ENCODE data around the gene GSX2. TPM values are rescaled to one million over a fixed set of nuclear protein-coding genes. Genes with fewer than 3 reads are reported as not detected.

GSX2 gene

DNA sequence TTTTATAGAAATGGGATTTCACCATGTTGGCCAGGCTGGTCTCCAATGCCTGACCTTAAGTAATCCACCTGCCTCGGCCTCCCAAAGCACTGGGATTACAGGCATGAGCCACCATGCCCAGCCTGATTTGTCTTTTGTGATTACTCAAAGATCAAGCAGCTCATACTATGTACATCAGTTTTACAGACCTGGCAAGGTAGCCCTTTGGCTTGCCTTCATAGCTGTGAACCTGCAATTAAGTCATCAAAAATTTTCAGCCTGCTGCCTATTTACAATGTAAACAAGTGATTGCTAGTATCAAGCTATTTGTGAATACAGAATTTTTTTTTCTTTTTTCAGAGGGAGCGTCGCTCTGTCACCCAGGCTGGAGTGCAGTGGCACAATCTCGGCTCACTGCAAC lies 46.2 kb downstream of the GSX2 start:
- H3K4me2 ChIP-seq (ENCODE audit: low read length, poor library complexity, severe bottlenecking): no peak overlapping the region
- no peak overlapping the region for H3K14ac ChIP-seq (ENCODE audit: low read length in 2 of 2)

DNA sequence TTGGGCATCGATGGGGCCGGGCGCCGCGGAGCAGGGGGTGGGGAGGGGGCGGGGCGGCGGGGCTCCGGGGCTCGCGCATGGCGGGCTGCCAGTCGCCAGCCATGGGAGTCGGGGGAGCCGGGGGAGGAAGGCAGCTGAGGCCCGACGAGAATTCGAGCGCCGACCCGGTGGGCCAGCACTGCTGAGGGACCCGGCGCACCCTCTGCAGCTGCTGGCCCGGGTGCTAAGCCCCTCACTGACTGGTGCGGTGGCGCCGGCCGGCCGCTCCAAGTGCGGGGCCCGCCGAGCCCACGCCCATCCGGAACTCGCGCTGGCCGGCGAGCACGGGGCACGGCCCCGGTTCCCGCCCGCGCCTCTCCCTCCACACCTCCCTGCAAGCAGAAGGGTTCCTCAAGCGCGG lies 49.4 kb downstream of the GSX2 start:
- H3K79me1 ChIP-seq (replicated peaks; ENCODE audit: low read length, poor library complexity, severe bottlenecking): no peaks in the 10 kb centered on the region
- no peak overlapping the region for H3K9ac ChIP-seq (ENCODE audit: low read length)
- no peak overlapping the region for H2BK12ac ChIP-seq (ENCODE audit: low read length in 2 of 2)
- no peaks in the 10 kb centered on the region for H3K36me3 ChIP-seq (ENCODE audit: control insufficient read depth in 1 of 2, insufficient read depth in 2 of 2, low read depth in 1 of 2, low read length in 2 of 2)
- WGBS: 95% methylated on average over 37 of the region's 46 CpGs
- H3K27ac ChIP-seq (ENCODE audit: low read length, poor library complexity, severe bottlenecking): no peak overlapping the region
- no peak overlapping the region for H3K18ac ChIP-seq (ENCODE audit: low read depth in 1 of 2, low read length in 2 of 2)
- no peak overlapping the region for H3K23ac ChIP-seq (ENCODE audit: low read length in 2 of 2)
- no peaks in the 10 kb centered on the region for H3K9me3 ChIP-seq (ENCODE audit: control insufficient read depth, low read length)
- H3K4me3 ChIP-seq (ENCODE audit: insufficient read depth in 1 of 2, low read depth in 1 of 2, low read length in 2 of 2): no peak overlapping the region
- no peak overlapping the region for H3K4ac ChIP-seq (ENCODE audit: low read depth in 1 of 2, low read length in 2 of 2)
- no peak overlapping the region for H4K8ac ChIP-seq (ENCODE audit: low read length)
- no peak overlapping the region for H2AK5ac ChIP-seq (ENCODE audit: low read length, severe bottlenecking)
- H2BK120ac ChIP-seq (ENCODE audit: low read depth, low read length): no peak overlapping the region
- no peaks in the 10 kb centered on the region for H3K4me1 ChIP-seq (ENCODE audit: control insufficient read depth, insufficient read depth, low read depth, low read length)
- no peak overlapping the region for H4K91ac ChIP-seq (ENCODE audit: low read length)
- no peak for DNase-seq
- H2AFZ ChIP-seq (ENCODE audit: low read depth, low read length): no peak overlapping the region
- no peak overlapping the region for H2BK15ac ChIP-seq (ENCODE audit: low read depth, poor library complexity, severe bottlenecking)
- no peak overlapping the region for H3K14ac ChIP-seq (ENCODE audit: low read length in 2 of 2)
- H3K27me3 ChIP-seq (ENCODE audit: control insufficient read depth in 1 of 2, insufficient read depth in 1 of 2, low read length in 2 of 2): peaks cover 0 to 18% of the 10 kb centered on the region in 2 experiments
- no peak overlapping the region for H2BK5ac ChIP-seq (ENCODE audit: low read depth, low read length, poor library complexity, severe bottlenecking)
- H3K4me2 ChIP-seq (ENCODE audit: low read length, poor library complexity, severe bottlenecking): no peak overlapping the region

More for the DNA sequence above, 46.2 kb downstream of the GSX2 start:
- Histone ChIP-seq H3K27me3 (ENCODE audit: control insufficient read depth in 1 of 2, insufficient read depth in 1 of 2, low read length in 2 of 2) (peaks cover 0 to 15% of the 10 kb centered on the region in 2 experiments), H4K8ac (ENCODE audit: low read length) (no peak overlapping the region), H2BK15ac (ENCODE audit: low read depth, poor library complexity, severe bottlenecking) (no peak overlapping the region), H3K9ac (ENCODE audit: low read length) (no peak overlapping the region), H3K23ac (ENCODE audit: low read length in 2 of 2) (no peak overlapping the region), H2AK5ac (ENCODE audit: low read length, severe bottlenecking) (no peak overlapping the region), H3K4me1 (ENCODE audit: control insufficient read depth, insufficient read depth, low read depth, low read length) (no peaks in the 10 kb centered on the region), H2BK120ac (ENCODE audit: low read depth, low read length) (no peak overlapping the region), H3K4ac (ENCODE audit: low read depth in 1 of 2, low read length in 2 of 2) (no peak overlapping the region), H3K9me3 (ENCODE audit: control insufficient read depth, low read length) (no peaks in the 10 kb centered on the region), H2BK5ac (ENCODE audit: low read depth, low read length, poor library complexity, severe bottlenecking) (no peak overlapping the region), H3K27ac (ENCODE audit: low read length, poor library complexity, severe bottlenecking) (no peak overlapping the region), H2BK12ac (ENCODE audit: low read length in 2 of 2) (no peak overlapping the region), H2AFZ (ENCODE audit: low read depth, low read length) (no peak overlapping the region), H3K36me3 (ENCODE audit: control insufficient read depth in 1 of 2, insufficient read depth in 2 of 2, low read depth in 1 of 2, low read length in 2 of 2) (no peaks in the 10 kb centered on the region), H3K79me1 (replicated peaks; ENCODE audit: low read length, poor library complexity, severe bottlenecking) (no peaks in the 10 kb centered on the region), H3K18ac (ENCODE audit: low read depth in 1 of 2, low read length in 2 of 2) (no peak overlapping the region), H4K91ac (ENCODE audit: low read length) (no peak overlapping the region), H3K4me3 (ENCODE audit: insufficient read depth in 1 of 2, low read depth in 1 of 2, low read length in 2 of 2) (no peak overlapping the region)
- no peak for DNase-seq
- 98% methylated on average over 4 of the region's 4 CpGs for WGBS

Small RNAs within 50 kb of the gene (small RNA-seq; reads per million reads assigned to genes)
- gene AC110792.1 (ENCODE audit: low read depth): not detected

Measured in mesenchymal stem cell (in vitro differentiated cells and primary cell).